Sigmoid colon (tissue), 7 donors: ENCODE data around the gene GSTO1. TPM values are rescaled to one million over a fixed set of nuclear protein-coding genes. Genes with fewer than 3 reads are reported as not detected.

Experiments
- DNase-seq: peaks from one replicate; pipeline ENCODE4 v3.0.0-alpha.2; 2019
- H3K27ac ChIP-seq, 4 donors: fragments of 200-600 bp; sonication (generic); one replicate each; pipeline ENCODE4 v1.5.1; 2016 to 2019; ENCODE audit warnings: mild to moderate bottlenecking in 1 of 4
- H3K27me3 ChIP-seq, 3 donors: fragments of 200-600 bp; sonication (generic); one replicate each; pipeline ENCODE4 v1.5.1; 2019; ENCODE audit warnings: mild to moderate bottlenecking in 1 of 3
- H3K36me3 ChIP-seq, 4 donors: fragments of 200-600 bp; sonication (generic); one replicate each; pipeline ENCODE4 v1.5.1; 2016 to 2019
- H3K4me1 ChIP-seq, 4 donors: fragments of 200-600 bp; sonication (generic); one replicate each; pipeline ENCODE4 v1.5.1; 2017 to 2019
- H3K4me3 ChIP-seq, 4 donors: fragments of 200-600 bp; sonication (generic); one replicate each; pipeline ENCODE4 v1.5.1; 2017 to 2019; ENCODE audit warnings: mild to moderate bottlenecking in 2 of 4, moderate library complexity in 1 of 4
- H3K9me3 ChIP-seq, 4 donors: fragments of 200-600 bp in 3 of 4; sonication (generic) in 3 of 4; one replicate each; pipeline versions ENCODE4 v1.5.1 to v1.6.1; 2013 to 2019
- CTCF ChIP-seq, 4 experiments: fragments of 450-650 bp in 3 of 4; fragments of 200-600 bp in 1 of 4; IDR thresholded peaks; one replicate each; pipeline ENCODE4 v1.5.1; 2016 to 2019; ENCODE audit warnings: antibody characterized with exemption in 4 of 4, mild to moderate bottlenecking in 3 of 4, moderate library complexity in 2 of 4
- EP300 ChIP-seq, 4 donors: sonication (generic); formaldehyde crosslinking; IDR thresholded peaks; one replicate each; pipeline ENCODE4 v1.6.1; 2017; ENCODE audit warnings: antibody characterized with exemption in 4 of 4
- POLR2A ChIP-seq, 2 donors: fragments of 450-650 bp; IDR thresholded peaks; one replicate each; pipeline ENCODE4 v1.6.1; 2016; ENCODE audit warnings: antibody characterized with exemption in 2 of 2, mild to moderate bottlenecking in 2 of 2, moderate library complexity in 2 of 2
- POLR2AphosphoS5 ChIP-seq, 4 donors: sonication (generic); formaldehyde crosslinking; IDR thresholded peaks; one replicate each; pipeline ENCODE4 v1.6.1; 2017; ENCODE audit warnings: antibody characterized with exemption in 4 of 4
- WGBS, 2 donors: extraction: QIAGEN DNeasy Blood & Tissue Kit; methylation state at CpG; one replicate each; pipeline ENCODE4 v1.1.7; 2013; 5-methylcytosine and 5-hydroxymethylcytosine counted together
- intact Hi-C: fragments of 100-400 bp; cut with DNase I; formaldehyde crosslinking; loops from one replicate; pipeline ENCODE4 v1.15.1; 2023
- polyA plus RNA-seq, 3 donors: library from polyadenylated mRNA; stranded (reverse); fragments of 200-250 nt; gene quantifications; one replicate each; pipeline ENCODE4 v1.2.3, GENCODE V29; 2013
- total RNA-seq, 4 donors: library from RNA; depleted of rRNA; stranded (reverse); fragments of >200 nt; gene quantifications; one replicate each; pipeline ENCODE4 v1.1.0, GENCODE V29; 2016
- donor health status: healthy with polysubstance abuse.
- donor health status: Bipolar disorder and iron deficiency.
- donor health status: healthy.

GSTO1 gene
- total and polyA plus RNA-seq, 7 donors = 77.5 to 189 (median 141) TPM

- Histone ChIP-seq H3K9me3 (no peaks in the 10 kb centered on the region), H3K4me3 (no peak overlapping the region), H3K27ac (no peak overlapping the region), H3K27me3 (no peaks in the 10 kb centered on the region), H3K4me1 (peaks cover 0 to 30% (median 27%) of the 10 kb centered on the region in 4 donors), H3K36me3 (peaks cover 4 to 85% (median 22%) of the 10 kb centered on the region in 4 donors)
- 49 to 86% methylated on average over 5 of the region's 5 CpGs for WGBS, 2 donors
- TF ChIP-seq EP300 (IDR thresholded peaks at IDR 0.05) = no peak
- no peak for TF ChIP-seq POLR2AphosphoS5 (IDR thresholded peaks at IDR 0.05)
- no peak for TF ChIP-seq CTCF (IDR thresholded peaks at IDR 0.05)
- no peak for TF ChIP-seq POLR2A (IDR thresholded peaks at IDR 0.05)
- intact Hi-C loops = no loop called here
- no peak for DNase-seq
These were observed 10.1 kb downstream of the GSTO1 start for GRCh38 chr10:104264783-104265182.

- TF ChIP-seq EP300 (IDR thresholded peaks at IDR 0.05) (no peak), POLR2AphosphoS5 (IDR thresholded peaks at IDR 0.05) (no peak), CTCF (IDR thresholded peaks at IDR 0.05) (no peak), POLR2A (IDR thresholded peaks at IDR 0.05) (no peak)
- 85 to 91% methylated on average over 14 of the region's 14 CpGs for WGBS, 2 donors
- Histone ChIP-seq H3K9me3 (no peaks in the 10 kb centered on the region), H3K27ac (peak overlapping the region; percentile 87 to 92 (median 90)), H3K4me1 (peaks cover 0 to 15% (median 12%) of the 10 kb centered on the region in 4 donors), H3K27me3 (no peaks in the 10 kb centered on the region), H3K4me3 (peak overlapping the region in 3 of 4 donors; percentile 86 to 88 (median 87)), H3K36me3 (peaks cover 0 to 54% (median 10%) of the 10 kb centered on the region in 4 donors)
- no peak for DNase-seq
- intact Hi-C loops = no loop called here
These were observed 13.2 kb downstream of the GSTO1 start for GRCh38 chr10:104267721-104268404.

- peaks cover 0 to 49% (median 10%) of the 10 kb centered on the region in 4 donors for H3K36me3 ChIP-seq
- peaks cover 0 to 15% (median 12%) of the 10 kb centered on the region in 4 donors for H3K4me1 ChIP-seq
- no peak for TF ChIP-seq EP300 (IDR thresholded peaks at IDR 0.05)
- no peak for TF ChIP-seq CTCF (IDR thresholded peaks at IDR 0.05)
- TF ChIP-seq POLR2A (IDR thresholded peaks at IDR 0.05) = no peak
- TF ChIP-seq POLR2AphosphoS5 (IDR thresholded peaks at IDR 0.05) = no peak
- H3K9me3 ChIP-seq = no peaks in the 10 kb centered on the region
- H3K4me3 ChIP-seq = peak overlapping the region; percentile 66 to 88 (median 86)
- intact Hi-C loops = no loop called here
- no peak for DNase-seq
- WGBS, 2 donors = 9 to 11% methylated on average over 10 of the region's 10 CpGs
- no peaks in the 10 kb centered on the region for H3K27me3 ChIP-seq
- peak overlapping the region; percentile 87 to 92 (median 90) for H3K27ac ChIP-seq
These were observed 13.7 kb downstream of the GSTO1 start for GRCh38 chr10:104268405-104268712.

- H3K9me3 ChIP-seq = no peaks in the 10 kb centered on the region
- peaks cover 0 to 15% (median 12%) of the 10 kb centered on the region in 4 donors for H3K4me1 ChIP-seq
- peak; percentile 100 for DNase-seq
- intact Hi-C loops = no loop called here
- peak within 1 kb of the TSS; percentile 66 to 88 (median 86) for H3K4me3 ChIP-seq
- 1 to 3% methylated on average over 59 of the region's 59 CpGs for WGBS, 2 donors
- no peaks in the 10 kb centered on the region for H3K27me3 ChIP-seq
- peaks cover 0 to 43% (median 10%) of the 10 kb centered on the region in 4 donors for H3K36me3 ChIP-seq
- peak within 1 kb of the TSS; percentile 87 to 92 (median 90) for H3K27ac ChIP-seq
- TF ChIP-seq CTCF (IDR thresholded peaks at IDR 0.05) = no peak
- TF ChIP-seq POLR2AphosphoS5 (IDR thresholded peaks at IDR 0.05) = peak; percentile 92 to 95 (median 94)
- TF ChIP-seq EP300 (IDR thresholded peaks at IDR 0.05) = no peak
- peak; percentile 71 to 80 for TF ChIP-seq POLR2A (IDR thresholded peaks at IDR 0.05)
These were observed 14.3 kb downstream of the GSTO1 start, which contains the start of gene GSTO2 for GRCh38 chr10:104268713-104269645. TSS of gene GSTO2 (plus strand) at chr10:104269184. CDS start at chr10:104274916, 5,732 bp downstream.
